ENCODE data around the gene CALN1.
A peak's percentile ranks its signal among the peaks of the same experiment; 100 is the strongest.

CALN1 gene

GRCh38 chr7:72187179-72187578 is 225.0 kb downstream of the CALN1 start:
- Histone ChIP-seq H3K36me3 (no peaks in the 10 kb centered on the region), H3K4me3 (ENCODE audit: low read depth, low read length) (no peak overlapping the region), H3K9me3 (no peaks in the 10 kb centered on the region), H3K27me3 (no peaks in the 10 kb centered on the region; the same call in 1 of the 2 replicates), H3K4me1 (no peaks in the 10 kb centered on the region)
- TF ChIP-seq CTCF (IDR thresholded peaks at IDR 0.05; ENCODE audit: low read depth, low read length), result no peak
- DNase-seq, result no peak

GRCh38 chr7:72183835-72184234 is 228.3 kb downstream of the CALN1 start:
- Histone ChIP-seq H3K4me1 (no peaks in the 10 kb centered on the region), H3K36me3 (no peaks in the 10 kb centered on the region), H3K9me3 (no peaks in the 10 kb centered on the region), H3K4me3 (ENCODE audit: low read depth, low read length) (no peak overlapping the region), H3K27me3 (no peaks in the 10 kb centered on the region; the same call in 1 of the 2 replicates)
- no peak for DNase-seq
- TF ChIP-seq CTCF (IDR thresholded peaks at IDR 0.05; ENCODE audit: low read depth, low read length), result peak; percentile 43

- H3K36me3 ChIP-seq, result no peaks in the 10 kb centered on the region
- H3K27me3 ChIP-seq, result no peaks in the 10 kb centered on the region; the same call in 1 of the 2 replicates
- TF ChIP-seq CTCF (IDR thresholded peaks at IDR 0.05; ENCODE audit: low read depth, low read length), result no peak
- H3K9me3 ChIP-seq, result no peaks in the 10 kb centered on the region
- DNase-seq, result no peak
- H3K4me1 ChIP-seq, result no peaks in the 10 kb centered on the region
- H3K4me3 ChIP-seq (ENCODE audit: low read depth, low read length), result no peak overlapping the region
Observed at GRCh38 chr7:72182036-72182435, 230.1 kb downstream of the CALN1 start.

- H3K9me3 ChIP-seq, result no peaks in the 10 kb centered on the region; the same call in 1 of the 2 replicates
- no peak for DNase-seq
- H3K27me3 ChIP-seq, result no peaks in the 10 kb centered on the region
- no peak overlapping the region for H3K4me3 ChIP-seq (ENCODE audit: low read depth, low read length)
- no peaks in the 10 kb centered on the region for H3K4me1 ChIP-seq
- H3K36me3 ChIP-seq, result no peaks in the 10 kb centered on the region
- no peak for TF ChIP-seq CTCF (IDR thresholded peaks at IDR 0.05; ENCODE audit: low read depth, low read length)
Observed at GRCh38 chr7:72176875-72177274, 235.3 kb downstream of the CALN1 start.

- Histone ChIP-seq H3K4me3 (ENCODE audit: low read depth, low read length) (no peak overlapping the region), H3K36me3 (no peaks in the 10 kb centered on the region), H3K4me1 (no peaks in the 10 kb centered on the region), H3K9me3 (no peaks in the 10 kb centered on the region; the same call in 1 of the 2 replicates), H3K27me3 (no peaks in the 10 kb centered on the region)
- no peak for DNase-seq
- no peak for TF ChIP-seq CTCF (IDR thresholded peaks at IDR 0.05; ENCODE audit: low read depth, low read length)
Observed at GRCh38 chr7:72170475-72170874, 241.7 kb downstream of the CALN1 start.

- no peak for TF ChIP-seq CTCF (IDR thresholded peaks at IDR 0.05; ENCODE audit: low read depth, low read length)
- DNase-seq, result no peak
Observed at GRCh38 chr7:72163271-72163670, 248.9 kb downstream of the CALN1 start.

More at GRCh38 chr7:72163271-72163670, 248.9 kb downstream of the CALN1 start:
- H3K9me3 ChIP-seq, result no peaks in the 10 kb centered on the region
- no peaks in the 10 kb centered on the region for H3K4me1 ChIP-seq
- no peak overlapping the region for H3K4me3 ChIP-seq (ENCODE audit: low read depth, low read length)
- H3K27me3 ChIP-seq, result no peaks in the 10 kb centered on the region
- no peaks in the 10 kb centered on the region for H3K36me3 ChIP-seq
